Cardiac fibroblast (primary cell): ENCODE results near the gene ABLIM2.

Source experiments
- DNase-seq, 2 donors: peaks; one replicate each; pipeline versions ENCODE4 v3.0.0 to v3.0.0-alpha.2; 2010; ENCODE audit warnings: low read depth in 2 of 2
- H3K4me3 ChIP-seq, 2 donors: replicated peaks in 1 of 2; 1 replicate in 1 of 2; 2 replicates in 1 of 2; pipeline ENCODE4 v1.5.1; 2011; ENCODE audit warnings: low read depth in 2 of 2, low read length in 2 of 2, mild to moderate bottlenecking in 2 of 2, moderate library complexity in 1 of 2
- TF ChIP-seq, protein P1 (sequence below): IDR thresholded peaks from one replicate; pipeline ENCODE4 v1.5.1; 2011; ENCODE audit warnings: low read depth, mild to moderate bottlenecking, low read length, inconsistent platforms

Gene ABLIM2

DNA sequence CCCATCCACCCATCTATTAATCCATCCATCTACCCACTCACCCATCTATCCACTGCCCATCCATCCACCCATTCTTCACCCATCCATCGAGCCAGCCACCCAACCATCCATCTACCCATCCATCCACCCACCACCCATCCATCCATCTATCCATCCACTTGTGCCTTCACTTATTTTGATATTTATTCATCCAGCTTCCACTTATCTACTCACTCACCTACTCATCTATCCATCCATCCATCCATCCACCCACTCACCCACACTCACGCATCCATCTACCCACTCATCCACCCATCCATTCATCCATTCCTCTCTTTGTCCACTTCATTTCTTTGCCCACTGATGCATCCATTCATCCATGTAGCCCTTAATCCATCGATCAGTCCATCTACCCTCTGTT lies 146.1 kb downstream of the ABLIM2 start:
- TF ChIP-seq, protein P1, sequence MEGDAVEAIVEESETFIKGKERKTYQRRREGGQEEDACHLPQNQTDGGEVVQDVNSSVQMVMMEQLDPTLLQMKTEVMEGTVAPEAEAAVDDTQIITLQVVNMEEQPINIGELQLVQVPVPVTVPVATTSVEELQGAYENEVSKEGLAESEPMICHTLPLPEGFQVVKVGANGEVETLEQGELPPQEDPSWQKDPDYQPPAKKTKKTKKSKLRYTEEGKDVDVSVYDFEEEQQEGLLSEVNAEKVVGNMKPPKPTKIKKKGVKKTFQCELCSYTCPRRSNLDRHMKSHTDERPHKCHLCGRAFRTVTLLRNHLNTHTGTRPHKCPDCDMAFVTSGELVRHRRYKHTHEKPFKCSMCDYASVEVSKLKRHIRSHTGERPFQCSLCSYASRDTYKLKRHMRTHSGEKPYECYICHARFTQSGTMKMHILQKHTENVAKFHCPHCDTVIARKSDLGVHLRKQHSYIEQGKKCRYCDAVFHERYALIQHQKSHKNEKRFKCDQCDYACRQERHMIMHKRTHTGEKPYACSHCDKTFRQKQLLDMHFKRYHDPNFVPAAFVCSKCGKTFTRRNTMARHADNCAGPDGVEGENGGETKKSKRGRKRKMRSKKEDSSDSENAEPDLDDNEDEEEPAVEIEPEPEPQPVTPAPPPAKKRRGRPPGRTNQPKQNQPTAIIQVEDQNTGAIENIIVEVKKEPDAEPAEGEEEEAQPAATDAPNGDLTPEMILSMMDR: no peak
- DNase-seq: no peak
- no peak overlapping the region for H3K4me3 ChIP-seq

DNA sequence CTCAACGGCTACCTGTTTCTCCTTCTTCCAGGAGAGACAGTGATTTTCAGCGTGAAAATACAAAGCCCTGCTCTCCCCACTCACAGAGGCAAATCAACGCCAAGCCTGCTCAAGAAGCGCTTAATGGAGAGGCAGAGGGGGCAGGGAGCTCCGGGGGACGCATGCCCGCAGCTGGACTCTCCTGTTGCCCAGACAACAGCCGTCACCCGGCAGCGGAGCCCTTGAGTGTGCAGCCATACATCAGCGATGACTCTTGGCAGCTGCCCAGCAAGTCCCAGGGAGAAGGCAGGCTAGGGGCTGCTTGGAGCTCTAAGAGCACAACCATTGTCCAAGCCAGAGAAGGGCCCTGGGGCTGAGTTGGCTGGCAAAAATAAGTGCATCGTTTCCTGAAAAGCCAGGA lies 148.0 kb downstream of the ABLIM2 start:
- H3K4me3 ChIP-seq: no peak overlapping the region
- TF ChIP-seq, protein P1: no peak
- peak; percentile 27 to 63 for DNase-seq

DNA sequence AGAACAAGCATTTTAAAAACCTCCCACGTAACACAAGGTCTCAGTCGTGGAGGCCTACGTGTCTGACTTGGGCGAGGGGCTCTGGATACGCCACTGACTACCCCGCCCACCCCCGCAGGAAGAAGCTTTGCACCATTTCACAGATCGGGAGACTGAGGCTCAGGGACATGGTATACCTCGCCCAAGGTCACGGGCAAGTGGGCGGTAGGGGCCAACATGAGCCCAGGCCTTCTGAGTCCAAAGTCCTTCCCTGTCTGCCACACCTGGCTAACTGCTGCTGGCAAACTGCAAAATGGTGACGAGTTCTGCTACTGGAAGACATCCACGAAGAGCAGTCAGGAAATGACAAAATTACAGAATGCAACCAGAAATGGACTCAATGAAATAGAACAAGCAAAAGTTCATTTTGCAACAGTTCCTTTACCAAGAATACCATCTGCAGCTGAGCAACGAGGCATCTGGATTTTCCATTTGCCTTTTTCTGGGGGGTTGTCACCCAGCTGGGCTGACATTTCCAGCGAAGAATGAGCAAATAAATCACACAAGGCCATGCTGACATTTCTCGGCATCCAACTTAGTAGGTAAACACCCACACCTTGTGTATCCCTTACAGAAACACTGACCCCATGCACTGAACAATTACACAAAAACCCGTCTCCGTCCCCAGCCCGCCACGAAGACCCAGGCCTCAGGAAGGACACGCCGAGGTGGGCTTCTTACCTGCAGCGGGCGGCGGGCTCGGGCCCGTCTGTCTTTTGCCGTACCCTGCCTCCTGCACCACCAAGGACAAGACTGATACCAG lies 148.7 kb downstream of the ABLIM2 start:
- H3K4me3 ChIP-seq: no peak overlapping the region
- TF ChIP-seq, protein P1: no peak
- DNase-seq: peak in 1 of 2 donors; percentile 5

DNA sequence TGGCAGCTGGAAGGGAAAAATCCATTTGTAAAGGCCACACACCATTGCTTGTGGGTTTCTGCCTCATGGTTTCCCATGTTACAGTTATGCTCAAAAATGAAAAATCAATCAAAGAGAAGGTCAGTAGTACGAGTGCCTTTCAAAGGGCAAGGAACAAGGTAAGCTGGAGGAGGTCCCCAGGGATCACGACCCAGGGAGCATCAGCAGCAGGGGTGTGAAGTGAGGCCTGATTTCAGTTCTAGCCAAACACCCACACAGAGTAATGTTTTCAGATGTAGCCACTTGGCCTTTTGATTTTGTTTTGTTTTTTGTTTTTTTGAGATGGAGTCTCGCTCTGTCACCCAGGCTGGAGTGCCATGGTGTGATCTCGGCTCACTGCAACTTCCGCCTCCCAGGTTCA lies 149.5 kb downstream of the ABLIM2 start:
- no peak for DNase-seq
- TF ChIP-seq, protein P1: no peak
- no peak overlapping the region for H3K4me3 ChIP-seq

DNA sequence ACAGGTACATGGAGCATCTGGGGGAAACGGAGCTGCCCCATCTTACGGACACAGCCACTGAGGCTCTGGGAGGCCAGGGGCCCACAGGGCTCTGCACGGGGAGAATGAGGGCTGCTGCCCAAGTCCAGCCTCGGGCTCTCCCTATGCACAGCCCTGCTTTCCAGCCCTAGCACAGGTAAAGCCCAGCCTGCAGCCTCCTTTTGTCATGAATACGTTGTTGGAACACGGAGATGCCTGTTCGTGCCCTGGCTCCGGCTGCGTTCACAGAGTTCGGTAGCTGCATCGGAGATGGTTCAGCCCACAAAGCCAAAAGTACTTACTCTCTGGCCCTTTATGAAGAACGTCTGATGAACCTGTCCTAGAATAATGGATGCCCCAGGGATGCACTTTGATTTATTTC lies 150.2 kb downstream of the ABLIM2 start:
- no peak overlapping the region for H3K4me3 ChIP-seq

DNA sequence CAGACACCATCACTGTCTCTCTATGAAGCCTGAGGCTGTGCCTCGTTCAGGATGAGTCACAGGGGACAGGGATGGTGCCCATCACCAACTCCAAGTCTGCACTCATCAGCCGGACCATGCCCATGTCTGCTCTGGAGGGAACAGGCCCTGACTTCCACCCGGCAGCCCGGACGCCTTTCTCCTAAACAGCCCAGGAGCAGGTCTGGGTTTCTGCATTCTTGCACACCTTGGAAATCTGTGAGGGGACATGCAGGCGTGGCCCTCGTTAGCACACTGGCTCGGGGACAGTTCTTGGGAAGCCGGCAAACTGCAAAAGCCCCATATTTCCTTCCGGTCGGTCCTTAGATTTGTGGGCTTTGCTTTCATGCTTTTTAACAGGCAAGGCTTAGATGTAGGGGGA lies 151.0 kb downstream of the ABLIM2 start:
- no peak for DNase-seq
- H3K4me3 ChIP-seq: no peak overlapping the region
- TF ChIP-seq, protein P1: no peak

More for the DNA sequence above, 150.2 kb downstream of the ABLIM2 start:
- DNase-seq: no peak
- TF ChIP-seq, protein P1: no peak

DNA sequence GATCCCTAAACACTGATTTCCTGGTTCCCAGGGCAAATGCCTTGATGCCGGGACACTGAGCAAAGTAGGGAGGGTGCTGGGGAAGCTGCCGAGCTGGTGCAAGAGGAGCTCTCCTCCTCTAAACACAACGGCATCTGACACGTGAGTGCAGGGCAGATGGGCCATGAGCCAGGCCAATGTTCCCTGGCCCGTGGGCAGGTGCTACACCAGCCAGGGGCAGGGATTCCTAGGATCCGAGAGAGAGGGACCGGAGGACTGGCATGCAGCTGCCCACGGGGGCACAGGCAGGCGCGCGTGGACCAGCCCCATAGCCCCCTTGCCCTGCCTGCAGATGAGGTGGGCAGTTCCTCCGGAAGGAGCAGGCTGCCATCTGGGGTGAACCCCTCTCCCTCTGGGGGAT lies 152.1 kb downstream of the ABLIM2 start:
- no peak overlapping the region for H3K4me3 ChIP-seq
- TF ChIP-seq, protein P1: no peak
- no peak for DNase-seq
